HFFc6 (cell line): ENCODE results near the gene NHLRC3. TPM values are rescaled to one million over a fixed set of nuclear protein-coding genes. Genes with fewer than 3 reads are reported as not detected.

Experiments
- DNase-seq: peaks from one replicate; pipeline ENCODE4 v3.0.0-alpha.2; 2018
- H3K27ac Mint-ChIP-seq: 2 replicates; pipeline ENCODE4 v1.8.0; 2020; ENCODE audit warnings: mild to moderate bottlenecking, mixed read lengths
- H3K27me3 Mint-ChIP-seq: 2 replicates; pipeline ENCODE4 v1.8.0; 2021; ENCODE audit warnings: mild to moderate bottlenecking, moderate library complexity, mixed read lengths; ENCODE audit not compliant: insufficient read depth
- H3K36me3 Mint-ChIP-seq: 2 replicates; pipeline ENCODE4 v1.8.0; 2021; ENCODE audit warnings: low read depth, mixed read lengths
- H3K4me1 Mint-ChIP-seq: 2 replicates; pipeline ENCODE4 v1.8.0; 2020; ENCODE audit warnings: low read depth, mixed read lengths
- H3K4me3 Mint-ChIP-seq: 2 replicates; pipeline ENCODE4 v1.8.0; 2020; ENCODE audit warnings: mild to moderate bottlenecking, moderate library complexity, mixed read lengths
- H3K9me3 Mint-ChIP-seq: 2 replicates; pipeline ENCODE4 v1.8.0; 2020; ENCODE audit warnings: mild to moderate bottlenecking, mixed read lengths
- total RNA-seq, 6 experiments: library from RNA; stranded (reverse); fragmentation: NEBNext Ultra II Directional; extraction: Animal tissue kit (Norgen Biotek cat#: 25700); gene quantifications; 2 replicates in 1 of 6; 3 replicates in 5 of 6; pipeline ENCODE4 v1.2.3, GENCODE V29; 2021
- TF ChIP-seq, protein P1 (sequence below): fragments of 200-600 bp; sonication (generic); IDR thresholded peaks from 2 replicates; pipeline ENCODE4 v1.5.0; 2021; ENCODE audit warnings: antibody characterized with exemption, mild to moderate bottlenecking

Gene NHLRC3
- total RNA-seq, 6 experiments from 2014 or later: 7.3 to 9.6 (median 7.8) TPM

DNA sequence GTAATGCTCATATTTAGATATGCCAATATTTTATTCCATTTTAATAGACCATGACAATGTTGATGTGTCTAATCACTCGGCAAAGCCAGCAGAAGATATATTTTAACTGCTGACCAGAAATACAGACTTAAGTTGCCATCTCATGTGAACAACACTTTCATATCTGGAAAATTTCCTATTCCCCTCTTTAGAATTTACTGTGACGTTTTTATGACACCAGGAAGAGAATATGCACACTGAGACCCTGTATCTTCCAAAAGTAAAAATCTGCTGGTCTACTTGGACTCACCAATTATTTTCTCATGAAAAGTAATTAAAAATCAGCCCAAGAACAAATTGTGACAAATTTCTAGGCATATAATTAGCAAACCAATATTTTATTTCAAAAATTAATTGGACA, 2.5 kb upstream of the NHLRC3 start:
- no peaks in the 10 kb centered on the region for H3K9me3 Mint-ChIP-seq
- peak overlapping the region; percentile 97 for H3K4me3 Mint-ChIP-seq
- H3K36me3 Mint-ChIP-seq: peaks cover 4% of the 10 kb centered on the region; the same call in 1 of the 2 replicates
- H3K27ac Mint-ChIP-seq: peak overlapping the region; percentile 64
- no peak for DNase-seq
- H3K4me1 Mint-ChIP-seq: peaks cover 38% of the 10 kb centered on the region
- TF ChIP-seq, protein P1, sequence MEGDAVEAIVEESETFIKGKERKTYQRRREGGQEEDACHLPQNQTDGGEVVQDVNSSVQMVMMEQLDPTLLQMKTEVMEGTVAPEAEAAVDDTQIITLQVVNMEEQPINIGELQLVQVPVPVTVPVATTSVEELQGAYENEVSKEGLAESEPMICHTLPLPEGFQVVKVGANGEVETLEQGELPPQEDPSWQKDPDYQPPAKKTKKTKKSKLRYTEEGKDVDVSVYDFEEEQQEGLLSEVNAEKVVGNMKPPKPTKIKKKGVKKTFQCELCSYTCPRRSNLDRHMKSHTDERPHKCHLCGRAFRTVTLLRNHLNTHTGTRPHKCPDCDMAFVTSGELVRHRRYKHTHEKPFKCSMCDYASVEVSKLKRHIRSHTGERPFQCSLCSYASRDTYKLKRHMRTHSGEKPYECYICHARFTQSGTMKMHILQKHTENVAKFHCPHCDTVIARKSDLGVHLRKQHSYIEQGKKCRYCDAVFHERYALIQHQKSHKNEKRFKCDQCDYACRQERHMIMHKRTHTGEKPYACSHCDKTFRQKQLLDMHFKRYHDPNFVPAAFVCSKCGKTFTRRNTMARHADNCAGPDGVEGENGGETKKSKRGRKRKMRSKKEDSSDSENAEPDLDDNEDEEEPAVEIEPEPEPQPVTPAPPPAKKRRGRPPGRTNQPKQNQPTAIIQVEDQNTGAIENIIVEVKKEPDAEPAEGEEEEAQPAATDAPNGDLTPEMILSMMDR: no peak
- H3K27me3 Mint-ChIP-seq: peaks cover 2% of the 10 kb centered on the region; the same call in 1 of the 2 replicates

GRCh38 chr13:39036212-39036611, 2.0 kb upstream of the NHLRC3 start:
- Mint-ChIP-seq H3K36me3 (peaks cover 4% of the 10 kb centered on the region; the same call in 1 of the 2 replicates), H3K27me3 (peaks cover 2% of the 10 kb centered on the region; the same call in 1 of the 2 replicates), H3K9me3 (no peaks in the 10 kb centered on the region), H3K4me3 (peak overlapping the region; percentile 97), H3K27ac (peak overlapping the region; percentile 64), H3K4me1 (peaks cover 41% of the 10 kb centered on the region)
- no peak for DNase-seq
- TF ChIP-seq, protein P1: no peak

- H3K36me3 Mint-ChIP-seq: peaks cover 4% of the 10 kb centered on the region; the same call in 1 of the 2 replicates
- peak overlapping the region; percentile 97 for H3K4me3 Mint-ChIP-seq
- H3K27me3 Mint-ChIP-seq: peaks cover 2% of the 10 kb centered on the region; the same call in 1 of the 2 replicates
- TF ChIP-seq, protein P1: no peak
- peaks cover 41% of the 10 kb centered on the region for H3K4me1 Mint-ChIP-seq
- DNase-seq: no peak
- H3K27ac Mint-ChIP-seq: peak overlapping the region; percentile 99
- H3K9me3 Mint-ChIP-seq: no peaks in the 10 kb centered on the region
Observed at GRCh38 chr13:39037410-39037879, 811 bp upstream of the NHLRC3 start.

DNA sequence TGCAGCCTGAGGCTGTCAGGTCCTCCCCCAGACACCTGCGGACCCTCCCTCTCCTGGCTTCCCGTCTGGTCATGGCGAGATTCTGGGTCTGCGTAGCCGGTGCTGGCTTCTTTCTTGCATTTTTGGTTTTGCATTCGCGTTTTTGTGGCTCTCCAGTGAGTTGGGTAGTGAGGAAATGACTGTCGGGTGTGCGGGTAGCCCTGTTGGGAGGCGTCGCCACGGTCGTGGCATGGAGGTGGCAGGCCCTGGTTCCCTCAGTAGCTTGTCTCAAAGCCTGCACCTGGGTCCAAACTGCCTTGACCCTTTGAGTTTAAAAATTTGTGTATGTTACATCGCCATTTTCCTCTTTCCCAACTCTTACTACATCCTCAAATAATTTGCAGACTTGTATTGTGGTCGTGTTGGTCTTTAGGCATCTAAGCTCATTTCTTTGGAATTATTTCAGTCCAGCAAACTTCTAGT, 344 bp downstream of the NHLRC3 start:
- Mint-ChIP-seq H3K27me3 (peaks cover 2% of the 10 kb centered on the region; the same call in 1 of the 2 replicates), H3K27ac (peak overlapping the region; percentile 99), H3K4me1 (peaks cover 41% of the 10 kb centered on the region), H3K9me3 (no peaks in the 10 kb centered on the region), H3K36me3 (peaks cover 4% of the 10 kb centered on the region; the same call in 1 of the 2 replicates), H3K4me3 (peak overlapping the region; percentile 97)
- DNase-seq: no peak
- TF ChIP-seq, protein P1: no peak

- Mint-ChIP-seq H3K27me3 (peaks cover 2% of the 10 kb centered on the region; the same call in 1 of the 2 replicates), H3K27ac (peak overlapping the region; percentile 99), H3K4me1 (peaks cover 40% of the 10 kb centered on the region), H3K36me3 (peaks cover 4% of the 10 kb centered on the region; the same call in 1 of the 2 replicates), H3K4me3 (peak overlapping the region; percentile 97), H3K9me3 (no peaks in the 10 kb centered on the region)
- DNase-seq: no peak
- TF ChIP-seq, protein P1: no peak
Observed at GRCh38 chr13:39039041-39039440, 785 bp downstream of the NHLRC3 start.
